Epithelial cell of esophagus (primary cell): ENCODE results near the gene HTR7.

Experiments used
- DNase-seq: peaks from one replicate; pipeline ENCODE4 v3.0.0; 2010; ENCODE audit warnings: low read depth
- H3K4me3 ChIP-seq: 2 replicates; pipeline ENCODE4 v1.5.1; 2011; ENCODE audit warnings: mild to moderate bottlenecking, low read length, control low read depth
- TF ChIP-seq, protein P1 (sequence below): IDR thresholded peaks from 2 replicates; pipeline ENCODE4 v1.5.1; 2011; ENCODE audit warnings: low read depth, mild to moderate bottlenecking, low read length, control low read depth, inconsistent platforms; ENCODE audit not compliant: insufficient read depth; ENCODE audit errors: missing control alignments

The HTR7 gene

DNA sequence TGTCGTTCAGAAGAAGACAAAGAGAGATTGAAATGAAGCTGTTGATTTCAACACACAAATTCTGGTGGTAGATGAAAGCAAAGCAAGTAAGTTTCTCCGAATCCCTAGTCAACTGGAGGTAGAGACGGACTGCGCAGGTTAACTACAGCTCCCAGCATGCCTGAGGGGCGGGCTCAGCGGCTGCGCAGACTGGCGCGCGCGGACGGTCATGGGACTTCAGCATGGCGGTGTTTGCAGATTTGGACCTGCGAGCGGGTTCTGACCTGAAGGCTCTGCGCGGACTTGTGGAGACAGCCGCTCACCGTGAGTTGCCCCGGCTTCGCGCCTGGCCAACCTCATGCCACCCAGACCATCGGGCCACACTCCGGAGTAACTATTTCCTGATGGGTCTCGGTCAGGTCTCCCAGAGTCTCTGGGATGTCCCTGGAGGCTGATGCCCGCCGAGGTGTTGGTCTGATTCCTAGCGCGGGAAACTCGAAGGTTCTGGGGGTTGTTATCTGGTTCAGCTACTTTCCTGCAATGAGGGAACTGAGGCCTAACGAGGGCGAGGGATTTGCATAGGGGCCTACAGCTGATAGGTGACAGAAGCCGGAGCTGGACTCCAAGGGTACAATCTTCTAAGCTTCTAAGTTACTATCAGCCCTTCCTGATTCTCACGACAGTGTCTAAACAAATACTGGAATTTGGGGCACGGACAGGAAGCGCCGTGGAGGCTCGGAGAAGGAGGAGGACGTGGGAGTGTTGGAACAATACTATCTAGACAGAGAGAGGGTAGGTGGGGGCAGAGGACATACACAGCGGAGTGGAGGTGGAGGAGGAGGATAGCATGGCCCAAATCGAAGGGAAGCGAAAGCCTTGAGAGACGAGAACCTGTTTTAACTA lies 14.2 kb upstream of the HTR7 start, which contains the start of gene RPP30:
TSS of gene RPP30 (plus strand) at position 209 of the 882 bp plus-strand sequence. CDS start at position 222, 13 bp downstream.
- peak; percentile 93 for DNase-seq
- TF ChIP-seq, protein P1, sequence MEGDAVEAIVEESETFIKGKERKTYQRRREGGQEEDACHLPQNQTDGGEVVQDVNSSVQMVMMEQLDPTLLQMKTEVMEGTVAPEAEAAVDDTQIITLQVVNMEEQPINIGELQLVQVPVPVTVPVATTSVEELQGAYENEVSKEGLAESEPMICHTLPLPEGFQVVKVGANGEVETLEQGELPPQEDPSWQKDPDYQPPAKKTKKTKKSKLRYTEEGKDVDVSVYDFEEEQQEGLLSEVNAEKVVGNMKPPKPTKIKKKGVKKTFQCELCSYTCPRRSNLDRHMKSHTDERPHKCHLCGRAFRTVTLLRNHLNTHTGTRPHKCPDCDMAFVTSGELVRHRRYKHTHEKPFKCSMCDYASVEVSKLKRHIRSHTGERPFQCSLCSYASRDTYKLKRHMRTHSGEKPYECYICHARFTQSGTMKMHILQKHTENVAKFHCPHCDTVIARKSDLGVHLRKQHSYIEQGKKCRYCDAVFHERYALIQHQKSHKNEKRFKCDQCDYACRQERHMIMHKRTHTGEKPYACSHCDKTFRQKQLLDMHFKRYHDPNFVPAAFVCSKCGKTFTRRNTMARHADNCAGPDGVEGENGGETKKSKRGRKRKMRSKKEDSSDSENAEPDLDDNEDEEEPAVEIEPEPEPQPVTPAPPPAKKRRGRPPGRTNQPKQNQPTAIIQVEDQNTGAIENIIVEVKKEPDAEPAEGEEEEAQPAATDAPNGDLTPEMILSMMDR = no peak
- H3K4me3 ChIP-seq = peak within 1 kb of the TSS; percentile 88

DNA sequence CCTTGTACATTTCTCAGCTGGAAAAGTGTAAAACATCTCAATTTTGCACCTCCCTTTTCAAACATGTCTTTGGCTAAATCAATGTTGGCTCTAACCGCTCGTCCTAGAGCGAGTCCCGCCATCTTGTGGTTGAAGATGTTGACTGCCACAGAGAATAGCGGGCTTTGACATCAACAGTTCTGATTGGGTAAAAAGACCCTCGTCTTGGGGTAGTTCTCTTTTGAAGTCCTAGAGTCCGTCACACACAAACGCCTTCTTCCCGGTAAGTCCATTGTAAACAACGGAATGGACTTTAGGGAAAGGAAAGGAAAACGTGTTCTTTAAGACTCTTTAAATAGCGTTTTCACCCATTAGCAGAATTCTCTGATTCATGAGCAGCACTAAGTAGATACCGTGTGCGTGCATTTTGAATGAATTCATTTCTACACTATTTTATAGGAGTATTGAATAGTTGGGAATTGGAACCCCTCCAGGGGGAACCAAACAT lies 13.5 kb upstream of the HTR7 start:
- DNase-seq = peak; percentile 72
- peak overlapping the region; percentile 88 for H3K4me3 ChIP-seq
- TF ChIP-seq, protein P1 = peak; percentile 68

DNA sequence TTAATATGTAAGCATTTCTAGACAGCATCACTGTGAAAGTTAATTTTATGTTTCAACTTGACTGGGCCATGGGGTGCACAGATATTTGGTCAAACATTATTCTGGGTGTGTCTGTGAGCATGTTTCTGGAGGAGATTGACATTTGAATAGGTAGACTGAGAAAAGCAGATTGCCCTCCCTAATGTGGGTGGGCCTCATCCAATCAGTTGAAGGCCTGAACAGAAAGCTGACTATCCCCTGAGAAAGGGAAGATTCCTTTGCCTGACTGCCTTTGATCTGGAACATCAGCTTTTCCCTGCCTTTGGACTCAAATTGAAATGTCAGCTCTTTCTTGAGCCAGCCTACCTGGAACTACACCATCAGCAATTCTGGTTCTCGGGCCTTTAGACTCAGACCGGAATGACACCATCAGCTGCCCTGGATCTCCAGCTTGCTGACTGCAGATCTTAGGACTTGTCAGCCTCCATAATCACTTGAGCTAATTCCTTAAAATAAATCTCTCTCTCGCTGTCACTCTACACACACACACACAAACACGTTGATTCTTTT lies 8.3 kb upstream of the HTR7 start:
- H3K4me3 ChIP-seq = no peak overlapping the region
- TF ChIP-seq, protein P1 = no peak
- no peak for DNase-seq

DNA sequence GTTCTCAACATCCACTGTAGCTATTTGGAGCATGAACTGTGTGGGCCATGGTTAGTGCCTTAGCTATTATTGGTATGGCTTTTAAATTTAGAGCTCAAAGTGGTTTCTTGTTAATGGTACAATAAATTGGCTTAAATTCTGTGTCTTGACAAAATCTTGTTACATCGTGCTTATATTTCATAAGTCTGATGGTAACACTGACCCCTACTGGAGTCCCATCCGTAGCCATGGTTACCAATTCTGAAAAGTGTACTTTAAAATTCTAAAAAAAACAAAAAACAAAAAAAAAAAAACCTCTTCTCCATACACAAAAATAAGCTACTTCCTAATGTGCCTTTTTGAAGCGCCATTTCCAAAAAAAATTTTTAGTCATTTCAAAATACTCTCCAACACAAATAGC lies 7.6 kb upstream of the HTR7 start:
- no peak for DNase-seq
- TF ChIP-seq, protein P1 = peak; percentile 31
- no peak overlapping the region for H3K4me3 ChIP-seq

DNA sequence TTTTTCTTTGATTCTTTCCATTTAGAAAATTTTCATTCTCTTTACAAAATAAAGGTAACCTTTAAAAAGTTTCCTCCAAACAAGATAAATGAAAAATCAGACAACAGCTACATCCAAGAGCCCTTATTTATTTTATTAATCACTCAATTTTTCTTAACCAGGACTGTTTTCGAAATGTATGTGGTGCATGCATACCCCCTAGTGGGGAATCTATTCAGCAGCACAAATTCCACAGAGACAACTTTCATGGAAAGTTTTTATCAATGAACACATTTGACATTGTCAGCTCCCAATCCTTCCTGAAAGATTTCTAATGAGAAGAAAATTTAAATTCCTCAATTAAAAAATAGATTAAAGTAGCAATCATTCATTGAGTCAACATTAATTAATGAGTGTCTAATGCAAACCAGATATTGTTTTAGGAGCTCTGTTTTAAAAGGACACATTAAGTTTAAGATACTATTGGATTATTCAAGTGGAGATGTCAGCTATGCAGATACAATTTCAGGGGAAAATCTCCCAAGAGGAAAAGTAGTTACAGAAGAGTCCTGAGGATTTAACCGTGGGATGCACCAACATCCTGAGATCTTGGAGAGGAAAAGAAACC lies 5.2 kb upstream of the HTR7 start:
- H3K4me3 ChIP-seq = no peak overlapping the region
- TF ChIP-seq, protein P1 = peak; percentile 82
- DNase-seq = peak; percentile 66

DNA sequence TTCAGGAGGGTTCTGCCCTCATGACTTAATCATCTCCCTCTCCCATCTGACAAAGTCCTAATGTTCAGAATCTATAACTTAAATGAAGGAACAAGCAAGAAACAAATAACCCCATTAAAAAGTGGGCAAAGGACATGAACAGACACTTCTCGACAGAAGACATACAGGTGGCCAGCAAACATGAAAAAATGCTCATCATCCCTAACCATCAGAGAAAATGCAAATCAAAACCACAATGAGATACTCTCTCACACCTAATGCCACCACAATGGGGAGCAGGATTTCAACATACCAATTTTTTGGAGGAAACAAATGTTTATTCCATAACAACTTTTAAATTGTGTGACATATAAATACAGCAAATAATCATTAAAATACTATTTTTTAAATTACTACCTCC lies 3.0 kb upstream of the HTR7 start:
- no peak for DNase-seq
- TF ChIP-seq, protein P1 = no peak
- H3K4me3 ChIP-seq = no peak overlapping the region
